ENCODE measurements around the gene TOR3A. TPM values are rescaled to one million over a fixed set of nuclear protein-coding genes. Genes with fewer than 3 reads are reported as not detected.

Gene TOR3A
- total and polyA plus RNA-seq, 2 of the 13 experiments (the other 11 are each of a cell fraction or from before 2014, with no cell fraction given) = 14.7 to 28.4 TPM

GRCh38 chr1:179036844-179037465, 44.9 kb upstream of the TOR3A start:
- H3K9me3 ChIP-seq (ENCODE audit: low read length) = no peaks in the 10 kb centered on the region
- TF ChIP-seq, protein P1, sequence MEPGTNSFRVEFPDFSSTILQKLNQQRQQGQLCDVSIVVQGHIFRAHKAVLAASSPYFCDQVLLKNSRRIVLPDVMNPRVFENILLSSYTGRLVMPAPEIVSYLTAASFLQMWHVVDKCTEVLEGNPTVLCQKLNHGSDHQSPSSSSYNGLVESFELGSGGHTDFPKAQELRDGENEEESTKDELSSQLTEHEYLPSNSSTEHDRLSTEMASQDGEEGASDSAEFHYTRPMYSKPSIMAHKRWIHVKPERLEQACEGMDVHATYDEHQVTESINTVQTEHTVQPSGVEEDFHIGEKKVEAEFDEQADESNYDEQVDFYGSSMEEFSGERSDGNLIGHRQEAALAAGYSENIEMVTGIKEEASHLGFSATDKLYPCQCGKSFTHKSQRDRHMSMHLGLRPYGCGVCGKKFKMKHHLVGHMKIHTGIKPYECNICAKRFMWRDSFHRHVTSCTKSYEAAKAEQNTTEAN (CRISPR knock-in tag; conservative IDR thresholded peaks at IDR 0.05) = no peak
- no peak for TF ChIP-seq ZNF33A (CRISPR knock-in tag; IDR thresholded peaks at IDR 0.05; ENCODE audit: borderline replicate concordance)
- no peak for TF ChIP-seq FOSL2 (CRISPR knock-in tag; IDR thresholded peaks at IDR 0.05)
- TF ChIP-seq ZNF350 (CRISPR knock-in tag; IDR thresholded peaks at IDR 0.05; ENCODE audit: borderline replicate concordance, low read depth) = no peak
- TF ChIP-seq NFYB (CRISPR knock-in tag; IDR thresholded peaks at IDR 0.05) = no peak
- no peak for TF ChIP-seq ZNF607 (CRISPR knock-in tag; IDR thresholded peaks at IDR 0.05; ENCODE audit: borderline replicate concordance)
- TF ChIP-seq GATA4 (IDR thresholded peaks at IDR 0.05; ENCODE audit: borderline replicate concordance, low read depth) = no peak
- TF ChIP-seq ZNF598 (CRISPR knock-in tag; IDR thresholded peaks at IDR 0.05; ENCODE audit: borderline replicate concordance) = no peak
- TF ChIP-seq ZNF589 (CRISPR knock-in tag; conservative IDR thresholded peaks at IDR 0.05) = no peak
- TF ChIP-seq ZNF572 (CRISPR knock-in tag; IDR thresholded peaks at IDR 0.05) = no peak
- no peak for TF ChIP-seq MEIS1 (CRISPR knock-in tag; IDR thresholded peaks at IDR 0.05; ENCODE audit: borderline replicate concordance)
- no peak for TF ChIP-seq ZNF552 (CRISPR knock-in tag; IDR thresholded peaks at IDR 0.05; ENCODE audit: borderline replicate concordance)
- no peak overlapping the region for H3K27ac ChIP-seq (ENCODE audit: extremely low read length, insufficient read depth, low read length)
- intact Hi-C loops (cut with micrococcal nuclease; ENCODE audit: unreplicated experiment) = no loop called here
- 95% methylated on average over 2 of the region's 2 CpGs for WGBS (ENCODE audit: low lambda C conversion rate)
- in situ Hi-C loops (cut with HindIII; ENCODE audit: extremely low pct_ligation_motif_present, low pct_unique_long_range_greater_than_20kb) = no loop called here
- DNase-seq (ENCODE audit: low spot score) = no peak
- H3K79me2 ChIP-seq (ENCODE audit: insufficient read depth, low read length) = peaks cover 65% of the 10 kb centered on the region
- no peaks in the 10 kb centered on the region for H4K20me1 ChIP-seq (ENCODE audit: insufficient read depth, low read length)
- no peaks in the 10 kb centered on the region for H3K27me3 ChIP-seq (ENCODE audit: control insufficient read depth in 1 of 2, insufficient read depth in 2 of 2, low read length in 2 of 2)
- FAIRE-seq = no peak
- no peak overlapping the region for H2AFZ ChIP-seq (ENCODE audit: low read length)
- peaks cover 44% of the 10 kb centered on the region for H3K4me1 ChIP-seq (ENCODE audit: insufficient read depth, low read length)
- POLR2A ChIA-PET = no interaction called here
- no TSS peak for BruUV-seq (replicated peaks)
- H3K4me3 ChIP-seq (replicated peaks in 1 of 3; ENCODE audit: insufficient read depth in 1 of 3, low read depth in 2 of 3, low read length in 3 of 3) = no peak overlapping the region
- H3K9ac ChIP-seq (ENCODE audit: insufficient read depth, low read depth, low read length) = no peak overlapping the region
- CTCF ChIA-PET (ENCODE audit: low intra/inter-chr PET ratio, low total read pairs) = no interaction called here
- no peaks in the 10 kb centered on the region for H3K36me3 ChIP-seq (replicated peaks in 1 of 2; ENCODE audit: control insufficient read depth in 1 of 2, insufficient read depth in 2 of 2, low read length in 2 of 2)
- ATAC-seq = no peak
- no peak overlapping the region for H3K4me2 ChIP-seq (ENCODE audit: low read depth, low read length)

All from HepG2 (cell line).